EL (cell line): ENCODE measurements around the gene GNPTAB.
A peak's percentile ranks its signal among the peaks of the same experiment; 100 is the strongest.
"Not testable (repeated sequence)": the region's sequence is repeated elsewhere in the genome, so short reads cannot be mapped to it uniquely, and the experiment has no call there.

Experiments used
- DNase-seq: peaks from one replicate; pipeline ENCODE4 v3.0.0-alpha.2; 2016

The GNPTAB gene

GRCh38 chr12:101830367-101831325 is at the start of gene GNPTAB:
GNPTAB (minus strand) TSS chr12:101830959; CDS start chr12:101830675, 284 bp downstream.
- DNase-seq, result peak; percentile 92

GRCh38 chr12:101878243-101878821 is 47.6 kb upstream of the GNPTAB start:
- peak; percentile 25 for DNase-seq

GRCh38 chr12:101877806-101878242 is 47.1 kb upstream of the GNPTAB start:
- peak; percentile 44 for DNase-seq

GRCh38 chr12:101876861-101877805 is 46.4 kb upstream of the GNPTAB start, which contains the start of gene DRAM1:
DRAM1 (plus strand) TSS chr12:101877580; CDS start chr12:101877790, 210 bp downstream.
- peak; percentile 91 for DNase-seq

GRCh38 chr12:101876322-101876860 is 45.6 kb upstream of the GNPTAB start:
- peak; percentile 33 for DNase-seq

GRCh38 chr12:101875162-101875561 is 44.4 kb upstream of the GNPTAB start:
- DNase-seq, result no peak

GRCh38 chr12:101870925-101871324 is 40.2 kb upstream of the GNPTAB start:
- no peak for DNase-seq

- DNase-seq, result not testable (repeated sequence)
These were observed 36.9 kb upstream of the GNPTAB start for GRCh38 chr12:101867619-101868018.

GRCh38 chr12:101866615-101867373 is 36.0 kb upstream of the GNPTAB start:
- no peak for DNase-seq

GRCh38 chr12:101863981-101864380 is 33.2 kb upstream of the GNPTAB start:
- peak; percentile 48 for DNase-seq

- peak; percentile 77 for DNase-seq
These were observed 31.5 kb upstream of the GNPTAB start for GRCh38 chr12:101862245-101862644.

GRCh38 chr12:101861688-101862087 is 30.9 kb upstream of the GNPTAB start:
- DNase-seq, result not testable (repeated sequence)

- DNase-seq, result peak; percentile 77
These were observed 29.2 kb upstream of the GNPTAB start for GRCh38 chr12:101859664-101860607.

- DNase-seq, result no peak
These were observed 27.6 kb upstream of the GNPTAB start for GRCh38 chr12:101858361-101858760.

GRCh38 chr12:101857043-101857558 is 26.3 kb upstream of the GNPTAB start:
- DNase-seq, result peak; percentile 92

GRCh38 chr12:101856614-101857013 is 25.9 kb upstream of the GNPTAB start:
- not testable (repeated sequence) for DNase-seq

- DNase-seq, result no peak
These were observed 25.2 kb upstream of the GNPTAB start for GRCh38 chr12:101855976-101856375.

- DNase-seq, result peak; percentile 37
These were observed 24.7 kb upstream of the GNPTAB start for GRCh38 chr12:101855364-101855884.

GRCh38 chr12:101854747-101855146 is 24.0 kb upstream of the GNPTAB start:
- no peak for DNase-seq

- no peak for DNase-seq
These were observed 22.2 kb upstream of the GNPTAB start for GRCh38 chr12:101852998-101853397.
